HG03064 (cell line): ENCODE data around the gene CSF2RB.

Source experiments
- ATAC-seq: cut with Tn5 transposase; IDR thresholded peaks from one replicate; pipeline ENCODE4 v1.9.1; 2021; ENCODE audit warnings: low read depth; ENCODE audit not compliant: unreplicated experiment

Gene CSF2RB

DNA sequence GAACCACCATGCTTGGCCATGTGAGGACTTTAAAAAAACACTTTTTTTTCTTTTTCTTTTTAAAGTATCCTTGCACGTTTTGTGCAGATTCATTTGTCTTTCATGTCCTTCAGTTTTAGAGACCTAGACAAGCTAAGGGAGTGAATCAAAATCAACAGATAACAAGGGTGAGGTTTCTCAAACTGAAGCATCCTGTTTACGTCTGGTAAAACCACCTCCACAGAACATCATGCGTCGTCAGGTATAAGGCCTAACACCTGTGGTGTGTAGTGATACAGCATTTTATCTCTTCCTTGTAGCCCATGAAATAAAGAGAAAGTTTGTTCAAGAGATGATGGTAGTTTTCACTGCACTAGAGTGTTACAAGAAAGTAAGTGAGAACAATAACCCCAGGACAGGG is 26.3 kb upstream of the CSF2RB start:
- no peak for ATAC-seq

DNA sequence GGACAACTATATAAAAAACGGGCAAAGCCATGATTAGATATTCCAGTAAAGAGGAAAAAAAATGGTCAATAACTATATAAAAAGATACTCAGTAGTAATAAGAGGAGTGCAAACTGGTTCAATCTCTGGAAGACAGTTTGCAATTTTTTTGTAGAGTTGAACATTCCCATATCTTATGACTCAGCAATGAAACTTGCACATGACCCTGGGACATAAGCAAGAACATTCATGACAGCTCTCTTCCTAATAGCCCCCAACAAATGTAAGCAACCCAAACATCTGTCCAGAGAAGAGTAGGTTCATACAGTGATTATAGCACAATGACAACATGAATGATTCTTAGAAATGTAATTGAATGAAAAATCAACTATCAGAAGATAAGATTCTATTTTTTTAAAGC is 21.8 kb upstream of the CSF2RB start:
- ATAC-seq, result no peak

DNA sequence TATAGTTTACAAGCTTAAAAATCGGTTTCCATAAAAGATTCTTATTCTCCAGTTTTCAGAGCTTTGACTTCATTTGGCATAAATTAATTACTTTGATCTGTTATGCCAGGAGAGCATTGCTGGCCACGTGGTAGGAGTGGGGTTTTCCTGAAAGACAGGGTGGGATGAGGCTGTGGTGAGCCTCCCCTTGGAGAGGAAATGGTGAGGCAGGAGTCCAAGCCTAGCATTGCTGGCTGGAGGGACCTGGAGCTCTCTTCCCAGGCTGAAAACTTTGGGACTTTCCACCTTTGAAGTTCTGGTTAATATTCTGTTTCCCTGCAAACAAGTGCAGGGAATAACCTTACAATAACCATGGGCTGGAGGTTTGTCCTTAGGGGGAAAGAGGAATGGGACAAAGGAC is 21.1 kb upstream of the CSF2RB start:
- ATAC-seq, result no peak

DNA sequence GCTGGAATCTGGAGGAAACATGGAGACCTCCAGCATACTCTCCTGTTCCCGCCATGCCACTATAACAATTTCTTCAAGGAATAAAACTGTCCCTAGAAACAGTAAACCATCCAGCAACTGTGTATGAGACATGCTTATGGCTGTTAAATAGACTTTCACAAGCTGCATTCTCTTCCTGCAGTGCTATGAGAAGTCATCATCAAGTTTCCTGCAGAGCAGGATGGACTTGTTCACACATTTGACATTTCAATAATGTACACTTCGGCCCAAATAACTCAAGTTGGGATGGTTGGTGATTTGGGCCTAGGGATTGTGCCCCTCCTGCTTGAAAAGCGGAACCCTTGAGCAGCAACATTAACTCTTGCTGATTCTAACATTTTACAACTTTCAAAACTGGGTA is 20.2 kb upstream of the CSF2RB start:
- ATAC-seq, result no peak

DNA sequence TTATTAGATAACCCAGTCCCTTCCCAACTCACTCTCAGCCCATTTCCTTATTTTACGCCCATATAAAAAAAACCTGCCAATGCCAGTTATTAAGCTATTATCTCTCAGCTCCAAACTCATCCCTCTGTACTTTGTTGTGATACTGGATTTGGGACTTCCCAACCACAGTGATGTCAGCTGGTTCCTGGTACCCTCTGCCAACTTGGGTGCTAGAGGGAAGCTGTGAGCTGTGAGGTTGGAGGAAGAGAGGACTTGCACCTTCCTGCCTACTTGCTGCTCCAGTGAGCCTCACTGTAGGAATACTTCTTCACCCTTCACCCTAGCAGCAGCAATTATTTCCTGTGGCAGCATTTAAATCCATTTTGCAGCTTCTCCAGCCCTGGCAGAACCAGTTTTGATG is 19.2 kb upstream of the CSF2RB start:
- ATAC-seq, result no peak

DNA sequence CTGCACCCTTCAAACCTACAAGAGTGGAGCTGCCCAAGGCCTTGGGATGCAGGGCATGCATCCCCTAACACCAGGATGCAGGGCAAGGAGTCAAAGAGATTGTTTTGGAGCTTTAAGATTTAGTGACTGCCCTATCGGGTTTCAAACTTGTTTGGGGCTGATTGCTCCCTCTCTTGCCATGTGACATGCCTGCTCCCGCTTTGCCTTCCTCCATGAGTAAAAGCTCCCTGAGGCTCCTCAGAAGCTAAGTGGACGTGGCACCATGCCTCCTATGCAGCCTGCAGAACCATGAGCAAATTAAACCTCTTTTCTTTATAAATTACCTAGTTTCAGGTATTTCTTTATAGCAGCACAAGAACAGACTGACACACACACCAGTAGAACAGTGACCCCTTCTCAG is 15.8 kb upstream of the CSF2RB start:
- no peak for ATAC-seq

DNA sequence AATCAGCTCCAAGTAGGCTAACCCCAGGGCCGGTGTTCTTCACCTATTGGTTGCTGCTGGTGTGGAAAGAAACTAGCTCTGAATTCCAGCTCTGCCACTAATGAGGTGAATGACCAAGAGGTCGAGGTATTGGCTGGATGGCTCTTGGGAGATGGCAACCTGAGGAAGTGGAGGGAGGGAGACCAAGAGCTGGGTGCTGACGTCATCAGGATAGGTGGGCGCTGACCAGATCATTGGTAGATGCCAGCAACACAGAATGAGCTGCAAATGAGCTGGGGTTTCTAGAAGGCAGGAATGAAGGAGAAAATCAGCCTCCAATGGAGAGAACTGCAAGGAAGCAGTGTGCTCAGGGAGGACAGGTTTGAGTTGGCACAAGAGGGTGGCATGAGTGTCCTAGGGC is 14.7 kb upstream of the CSF2RB start:
- no peak for ATAC-seq

DNA sequence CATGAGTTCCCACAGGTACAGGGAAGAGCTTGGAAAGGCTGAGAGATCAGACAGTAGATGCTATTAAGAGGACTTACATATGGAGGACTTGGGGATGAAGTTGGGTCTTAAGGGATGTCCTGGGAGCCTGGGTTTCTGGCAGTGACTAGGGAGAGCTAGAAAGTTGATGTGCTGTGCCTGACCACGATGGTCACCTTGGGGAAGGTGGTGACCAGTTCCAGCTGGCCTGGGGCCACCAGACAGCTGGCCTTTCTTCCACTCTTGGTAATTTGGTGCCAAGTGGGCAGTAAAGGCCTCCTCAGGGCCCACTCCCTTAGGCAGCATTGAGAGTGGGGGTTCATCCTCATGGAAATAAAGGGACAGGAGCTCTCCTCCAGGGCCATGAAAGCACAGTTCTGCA is 13.9 kb upstream of the CSF2RB start:
- ATAC-seq, result no peak

DNA sequence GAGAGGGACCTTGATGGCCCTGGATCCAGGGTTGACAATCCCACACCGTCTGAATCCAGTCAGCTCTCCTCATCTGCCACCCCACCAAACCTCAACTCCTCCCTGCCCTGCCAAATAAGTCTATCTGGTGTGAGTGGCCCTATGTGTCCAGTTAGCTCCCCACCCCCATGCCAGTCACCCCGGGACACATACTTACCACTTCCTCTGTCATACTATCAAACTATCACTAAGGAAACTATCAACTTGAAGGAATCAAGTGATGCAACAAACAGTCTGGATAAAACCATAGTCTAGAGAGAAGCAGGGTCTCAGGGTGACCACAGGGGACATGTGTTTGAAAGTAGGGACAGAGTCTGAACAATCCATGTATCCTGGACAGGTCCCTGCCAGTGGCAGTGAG is 13.2 kb upstream of the CSF2RB start:
- no peak for ATAC-seq

DNA sequence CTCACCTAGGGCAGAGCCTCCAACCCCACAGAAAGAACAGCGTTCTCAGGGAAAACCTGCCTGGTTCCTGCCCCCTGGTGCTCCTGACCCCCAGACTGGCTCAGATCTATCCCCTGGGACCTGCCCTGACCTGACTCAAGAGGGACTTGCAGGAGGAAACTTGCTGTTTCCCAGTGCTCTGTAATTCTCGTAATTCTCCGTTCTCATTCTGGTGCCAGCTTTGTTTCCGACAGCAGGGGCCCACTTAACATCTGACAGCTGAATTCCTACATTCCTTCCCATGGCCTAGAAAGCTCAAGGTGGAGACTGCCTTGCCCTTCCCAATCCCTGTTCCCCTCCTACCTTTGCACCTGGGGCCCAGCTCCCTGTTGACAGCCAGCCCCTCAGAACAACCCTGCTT is 12.5 kb upstream of the CSF2RB start:
- no peak for ATAC-seq

DNA sequence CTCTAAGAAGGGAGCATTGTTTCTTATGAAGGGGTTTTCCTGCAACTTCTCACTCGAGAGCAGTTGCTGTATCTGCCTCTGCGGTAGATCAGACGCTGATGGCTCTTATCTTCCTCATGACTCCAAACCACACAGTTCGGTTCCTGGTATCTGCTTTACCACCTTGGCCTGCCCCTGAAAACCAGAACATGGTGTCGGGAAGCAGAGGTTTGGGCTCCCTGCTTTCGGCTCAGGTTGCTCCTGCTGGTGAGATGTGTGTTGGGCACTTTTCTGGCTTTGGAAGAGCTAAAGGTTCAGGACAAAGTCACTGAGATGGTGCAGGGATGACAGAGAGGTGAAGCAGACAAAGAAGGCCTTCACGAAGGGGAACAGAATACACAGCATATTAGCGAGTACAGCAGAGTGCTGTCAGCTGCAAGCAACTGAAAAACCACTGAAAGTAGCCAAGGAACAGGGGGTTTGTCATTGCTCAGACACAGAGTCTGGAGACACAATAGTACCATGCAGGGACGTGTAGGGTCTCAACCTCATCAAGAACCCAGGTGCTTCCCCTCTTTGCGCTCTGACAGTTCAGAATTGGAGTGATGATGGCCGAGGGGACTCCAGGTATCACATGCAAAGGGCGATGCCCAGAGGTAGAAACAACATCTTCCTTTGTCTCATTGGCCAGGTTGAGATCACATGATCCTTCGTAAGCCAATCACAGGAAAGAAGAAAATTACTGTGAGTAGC is 11.9 kb upstream of the CSF2RB start:
- ATAC-seq, result no peak

DNA sequence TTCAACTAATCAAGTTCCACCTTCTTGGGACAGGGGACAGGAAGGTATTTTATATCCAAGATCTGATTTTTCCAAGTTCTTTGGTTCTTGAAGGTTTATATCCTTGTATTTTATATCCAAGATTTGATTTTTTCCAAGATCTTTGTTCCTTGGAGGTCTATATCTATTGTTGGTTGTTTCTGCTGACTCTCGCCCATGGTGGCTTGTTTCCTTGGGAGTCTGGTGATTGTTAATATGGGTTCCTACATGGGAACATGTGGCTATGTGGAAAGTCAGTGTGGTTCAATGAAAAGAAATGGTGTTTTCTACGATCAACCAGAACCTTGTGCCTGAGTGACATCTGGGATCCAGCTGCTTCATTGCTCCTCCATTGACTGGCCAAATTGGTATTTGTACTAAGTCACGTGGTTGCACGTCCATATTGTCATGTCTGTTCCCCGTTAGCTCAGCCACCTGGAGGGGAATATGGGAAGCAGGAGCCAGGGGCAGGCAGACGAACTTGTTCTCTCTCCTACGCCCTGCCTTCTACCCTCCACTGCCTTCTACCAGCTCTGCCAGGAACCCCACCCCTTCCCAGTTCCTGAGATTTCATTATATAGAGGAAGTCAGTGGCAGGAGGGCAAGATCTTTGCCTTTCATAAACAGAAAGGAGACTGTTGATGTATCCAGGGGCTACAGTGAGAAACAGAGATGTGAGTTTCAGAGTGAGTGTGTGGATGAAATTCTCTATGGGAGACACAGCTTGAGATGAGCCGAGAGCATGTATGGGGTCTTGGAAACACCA is 11.1 kb upstream of the CSF2RB start:
- ATAC-seq, result no peak

DNA sequence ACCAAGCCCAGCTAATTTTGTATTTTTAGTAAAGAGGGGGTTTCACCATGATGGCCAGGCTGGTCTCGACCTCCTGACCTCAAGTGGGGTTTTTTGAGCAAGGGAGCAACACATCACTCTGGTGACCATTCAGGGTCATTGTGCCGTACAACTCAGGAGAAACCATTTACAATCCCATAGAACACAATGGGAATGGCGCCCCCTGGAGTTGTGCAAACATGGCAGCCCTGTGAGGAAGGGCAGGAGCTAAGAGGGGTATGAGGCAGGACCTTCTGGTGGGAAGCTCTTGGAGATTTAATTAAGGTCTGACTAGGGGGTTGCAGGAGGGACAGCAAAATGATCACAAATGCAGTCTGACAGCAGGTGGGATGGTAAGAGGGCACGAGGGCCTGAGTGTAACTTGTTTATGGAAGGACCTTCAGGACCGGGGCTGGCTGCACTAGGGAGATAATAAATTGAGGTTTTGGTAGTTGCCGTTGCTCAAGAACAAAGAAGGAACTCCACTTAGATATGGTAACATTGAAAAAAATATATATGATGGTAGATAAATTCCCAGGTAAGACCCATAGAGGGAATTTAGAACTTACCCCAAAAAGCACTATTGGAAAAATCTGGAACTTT is 9.1 kb upstream of the CSF2RB start:
- no peak for ATAC-seq

DNA sequence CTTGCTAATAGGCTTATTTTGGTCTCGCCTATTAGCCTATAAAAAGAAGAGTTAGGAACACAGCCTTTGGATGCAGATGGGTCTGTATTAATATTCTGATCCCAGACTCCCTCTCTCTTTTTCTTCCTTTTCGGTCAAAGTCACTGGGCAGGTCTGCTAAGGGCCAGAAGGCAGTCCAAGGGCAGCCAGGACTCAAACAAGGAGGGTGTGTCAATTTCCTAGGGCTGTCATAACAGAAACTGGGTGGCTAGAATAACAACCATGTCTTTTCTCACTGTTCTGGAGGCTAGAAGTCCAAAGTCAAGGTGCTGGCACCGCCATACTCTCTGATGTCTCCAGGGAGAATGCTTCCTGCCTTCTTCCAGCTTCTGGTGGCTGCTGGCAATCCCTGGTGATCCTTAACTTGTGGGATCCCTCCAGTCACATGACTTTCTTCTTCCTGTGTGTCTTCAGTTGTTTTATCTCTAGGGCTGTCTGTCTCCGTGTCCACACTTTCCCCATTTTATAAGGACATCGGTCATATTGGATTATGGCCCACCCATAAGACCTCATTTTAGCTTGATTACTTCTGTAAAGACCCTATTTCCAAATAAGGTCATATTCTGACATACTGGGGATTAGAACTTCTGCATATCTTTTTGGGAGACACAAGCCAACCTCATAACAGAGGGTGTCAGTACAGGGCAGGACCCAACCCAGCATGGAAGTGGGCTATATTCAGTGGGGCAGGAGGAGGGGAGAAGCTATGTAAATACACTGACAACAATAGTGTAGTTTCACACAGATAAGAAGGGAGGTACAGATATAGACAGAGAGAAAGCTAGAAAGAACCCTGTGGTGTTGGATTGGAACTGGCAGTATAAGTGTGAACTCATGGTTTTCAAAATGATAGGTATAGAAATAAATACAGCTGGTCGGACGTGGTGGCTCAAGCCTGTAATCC is 5.9 kb upstream of the CSF2RB start:
- no peak for ATAC-seq

DNA sequence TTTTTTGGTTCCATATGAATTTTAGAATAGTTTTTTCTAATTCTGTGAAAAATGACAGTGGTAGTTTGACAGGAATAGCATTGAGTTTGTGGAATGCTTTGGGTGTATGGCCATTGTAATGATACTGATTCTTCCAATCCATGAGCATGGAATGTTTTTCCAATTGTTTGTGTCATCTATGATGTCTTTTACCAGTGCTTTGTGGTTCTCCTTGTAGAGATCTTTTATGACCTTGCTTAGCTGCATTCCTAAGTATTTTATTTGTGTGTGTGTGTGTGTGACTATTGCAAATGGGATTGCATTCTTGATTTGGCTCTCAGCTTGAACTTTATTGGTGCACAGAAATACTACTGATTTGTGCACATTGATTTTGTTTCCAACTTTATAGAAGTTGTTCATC is 3.0 kb upstream of the CSF2RB start:
- ATAC-seq, result no peak

DNA sequence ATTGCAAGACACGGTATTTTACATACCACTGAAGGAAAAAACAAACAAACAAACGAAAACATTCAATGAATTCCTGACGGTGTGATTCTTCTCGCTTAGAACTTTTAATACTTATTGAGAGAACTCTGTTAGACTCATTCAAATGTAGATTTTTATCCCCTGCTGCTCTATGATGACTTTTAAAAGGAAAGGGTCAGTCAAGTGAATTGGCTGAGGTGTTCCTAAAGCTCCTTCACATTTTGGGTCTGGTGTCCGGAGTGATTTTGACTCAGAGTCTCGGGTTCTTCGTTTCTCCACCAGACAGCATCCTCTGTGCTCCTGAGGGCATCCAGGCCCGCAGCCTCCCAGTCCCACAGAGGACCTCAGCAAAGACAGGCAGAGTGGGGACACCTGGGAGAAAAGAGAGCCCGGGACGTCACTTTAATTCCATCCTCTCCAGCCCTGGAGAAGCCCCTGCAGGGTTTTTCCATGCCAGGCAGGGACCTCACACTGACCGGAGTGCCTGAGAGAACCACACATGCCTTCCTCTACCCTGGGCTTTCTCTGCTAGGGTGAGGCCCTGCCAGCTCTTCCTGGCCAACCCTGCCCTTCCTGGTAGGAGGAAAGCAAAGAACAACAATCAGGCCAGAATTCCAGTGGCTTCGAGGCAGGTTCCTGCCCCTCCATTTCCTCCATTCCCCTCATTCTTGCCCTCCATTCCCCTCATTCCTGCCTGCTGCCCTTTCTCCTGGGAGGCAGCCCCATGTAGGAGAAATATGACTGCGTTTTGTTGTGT is 1.4 kb upstream of the CSF2RB start:
- no peak for ATAC-seq

DNA sequence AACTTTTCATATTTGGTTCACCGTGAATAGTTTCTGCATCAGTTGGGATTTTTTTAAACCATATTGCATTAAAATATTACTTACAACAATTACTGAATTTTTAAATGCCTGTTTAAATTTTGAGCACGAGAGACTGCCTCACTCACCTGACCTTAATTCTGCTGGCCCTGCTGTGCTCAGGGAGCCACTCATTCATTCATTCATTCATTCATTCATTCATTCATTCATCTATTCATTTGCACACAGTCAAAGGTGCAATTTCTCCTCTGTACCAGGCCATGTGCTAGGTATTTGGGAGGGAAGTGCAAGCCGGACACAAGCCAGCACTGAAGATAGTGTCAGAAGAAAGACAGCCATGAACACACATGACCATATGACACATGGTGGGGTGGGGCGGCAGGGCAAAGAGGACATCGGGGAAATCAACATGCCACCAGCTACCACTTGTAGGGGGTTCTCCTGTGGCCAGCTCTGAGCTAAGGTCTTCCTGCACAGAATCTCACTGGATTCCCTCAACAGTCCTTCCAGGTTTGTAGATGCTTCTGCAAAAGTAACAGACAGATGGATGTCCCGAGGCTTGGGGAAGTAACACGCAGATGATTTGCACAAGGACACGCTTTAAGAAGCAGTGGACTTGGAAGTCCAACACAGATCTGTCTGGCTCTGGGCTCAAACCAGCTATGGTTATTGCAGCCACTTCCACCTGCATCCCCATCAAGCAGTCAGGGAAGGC is 568 bp upstream of the CSF2RB start:
- ATAC-seq, result no peak

DNA sequence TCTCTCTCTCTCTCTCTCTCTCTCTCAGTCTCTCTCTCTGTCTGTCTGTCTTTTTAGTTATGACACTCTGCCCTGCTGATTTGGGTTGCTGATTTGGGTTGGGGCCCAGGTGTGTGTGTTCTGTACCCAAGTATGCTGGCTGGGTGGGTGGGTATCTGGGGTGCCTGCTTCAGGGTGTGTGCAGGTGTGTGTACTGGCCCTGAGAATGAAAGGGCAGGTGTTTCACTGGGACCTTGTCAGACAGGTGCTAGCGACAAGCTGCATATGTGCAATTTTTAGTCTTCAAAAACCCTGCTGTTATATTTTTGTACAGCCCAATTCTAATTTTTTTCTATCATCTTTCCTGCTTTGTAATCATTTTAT is 943 bp downstream of the CSF2RB start:
- ATAC-seq, result no peak

DNA sequence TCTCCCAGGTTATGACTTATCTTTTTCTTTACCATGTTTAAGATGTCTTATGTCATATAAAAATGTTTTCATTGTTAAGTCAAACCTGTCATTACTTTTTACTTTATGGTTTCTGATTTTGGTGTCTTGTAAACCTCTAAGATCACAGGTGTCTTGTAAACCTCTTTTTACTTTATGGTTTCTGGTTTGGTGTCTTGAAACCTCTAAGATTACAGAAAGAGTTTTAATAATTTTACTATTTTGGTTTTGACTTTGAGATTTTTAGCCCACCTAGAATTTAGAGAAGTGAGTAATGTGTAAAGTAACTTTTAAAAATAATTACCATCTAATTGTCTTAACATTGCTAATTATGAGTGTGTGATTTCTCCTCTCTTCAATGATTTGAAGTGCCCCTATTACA is 2.6 kb downstream of the CSF2RB start:
- ATAC-seq, result no peak
